Subcutaneous abdominal adipose tissue (tissue), 5 donors: ENCODE data around the gene OR8B12.

Experiments
- H3K27ac ChIP-seq: one replicate; pipeline ENCODE4 v1.7.0; 2013; ENCODE audit warnings: low read depth, mild to moderate bottlenecking, inconsistent platforms, low read length, moderate library complexity
- H3K27me3 ChIP-seq, 5 donors: one replicate each; pipeline ENCODE4 v1.7.0; 2013; ENCODE audit warnings: low read length in 5 of 5, inconsistent platforms in 1 of 5; ENCODE audit not compliant: control insufficient read depth in 5 of 5, insufficient read depth in 4 of 5
- H3K36me3 ChIP-seq, 5 donors: one replicate each; pipeline ENCODE4 v1.7.0; 2013; ENCODE audit warnings: low read length in 5 of 5; ENCODE audit not compliant: control insufficient read depth in 5 of 5, insufficient read depth in 5 of 5
- H3K4me1 ChIP-seq, 5 donors: one replicate each; pipeline ENCODE4 v1.7.0; 2013; ENCODE audit warnings: low read length in 5 of 5, mild to moderate bottlenecking in 3 of 5, moderate library complexity in 1 of 5; ENCODE audit not compliant: control insufficient read depth in 5 of 5, insufficient read depth in 5 of 5
- H3K4me3 ChIP-seq, 5 donors: one replicate each; pipeline ENCODE4 v1.7.0; 2013; ENCODE audit warnings: low read length in 5 of 5, low read depth in 1 of 5
- H3K9ac ChIP-seq, 5 donors: one replicate each; pipeline ENCODE4 v1.7.0; 2013; ENCODE audit warnings: low read length in 5 of 5, mild to moderate bottlenecking in 4 of 5, moderate library complexity in 3 of 5
- H3K9me3 ChIP-seq, 5 donors: one replicate each; pipeline ENCODE4 v1.7.0; 2013; ENCODE audit warnings: low read length in 5 of 5; ENCODE audit not compliant: control insufficient read depth in 5 of 5
- donor health status: healthy.
- donor health status: healthy.
- donor health status: healthy.
- donor health status: healthy.
- donor health status: healthy.

The OR8B12 gene

DNA sequence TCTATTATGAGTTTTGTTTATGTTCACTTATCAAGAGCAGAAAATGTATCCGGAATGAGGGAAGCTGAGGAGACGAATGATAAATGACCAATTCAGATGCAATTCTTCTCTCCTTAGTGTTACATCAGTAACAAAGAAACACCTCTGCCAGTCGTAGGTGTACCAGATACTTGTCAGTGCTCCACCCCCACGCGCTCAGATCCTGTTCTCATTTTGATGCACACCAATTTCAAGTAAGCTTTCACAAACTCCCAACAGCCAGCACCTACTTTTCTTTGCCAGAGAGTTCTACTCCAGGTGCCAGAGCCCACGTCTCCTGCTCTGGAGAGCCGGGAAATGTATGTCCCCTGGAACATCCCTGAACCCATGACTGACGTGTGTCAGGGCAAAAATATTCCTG is 43.7 kb downstream of the OR8B12 start:
- no peak overlapping the region for H3K4me3 ChIP-seq
- H3K9me3 ChIP-seq = no peaks in the 10 kb centered on the region
- H3K27ac ChIP-seq = no peak overlapping the region
- no peaks in the 10 kb centered on the region for H3K27me3 ChIP-seq
- peaks cover 0 to 6% (median 0%) of the 10 kb centered on the region in 5 donors for H3K4me1 ChIP-seq
- no peaks in the 10 kb centered on the region for H3K36me3 ChIP-seq
- no peak overlapping the region for H3K9ac ChIP-seq

DNA sequence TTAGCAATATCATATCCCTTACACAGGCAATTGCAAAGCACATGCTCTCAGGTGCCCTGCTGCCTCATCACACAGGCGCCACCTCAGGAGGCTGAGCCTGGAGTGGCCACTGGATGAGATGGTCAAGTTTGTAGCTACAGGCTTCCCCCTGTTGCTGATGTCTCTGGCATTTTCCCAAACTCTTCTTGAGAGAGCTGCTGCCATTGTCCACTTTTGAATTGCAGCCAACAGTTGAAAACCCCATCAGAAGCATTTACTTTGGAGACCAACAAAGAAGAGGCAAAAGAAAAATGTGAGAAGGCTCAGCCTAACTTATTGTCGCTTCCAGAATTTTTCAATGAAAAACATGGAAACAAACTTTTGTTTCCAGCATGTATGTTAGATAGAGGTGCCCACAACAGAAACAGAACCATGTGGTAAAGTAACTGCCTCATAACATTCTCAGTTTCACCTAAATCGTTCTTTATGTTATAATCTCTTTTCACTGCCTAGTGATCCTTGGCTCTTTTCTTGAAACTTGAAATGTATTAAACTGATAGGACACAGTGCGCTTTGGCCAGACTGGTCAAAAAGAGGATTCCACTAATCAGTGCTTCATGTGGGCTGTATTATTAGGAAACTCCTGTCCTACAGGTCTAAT is 50.3 kb downstream of the OR8B12 start:
- H3K27ac ChIP-seq = no peak overlapping the region
- H3K27me3 ChIP-seq = no peaks in the 10 kb centered on the region

More for the DNA sequence above, 50.3 kb downstream of the OR8B12 start:
- Histone ChIP-seq H3K4me1 (no peaks in the 10 kb centered on the region), H3K36me3 (no peaks in the 10 kb centered on the region), H3K4me3 (no peak overlapping the region), H3K9ac (no peak overlapping the region), H3K9me3 (no peaks in the 10 kb centered on the region)
